OCI-LY1 (cell line): ENCODE data around the gene RETN.

Source experiments
- H2AFZ ChIP-seq: fragments of 200-600 bp; sonication (generic), shearing (Covaris generic); 2 replicates; pipeline ENCODE4 v1.6.0; 2014; ENCODE audit warnings: antibody characterized with exemption, mild to moderate bottlenecking, low read length
- H3F3A ChIP-seq: fragments of 200-600 bp; sonication (generic), shearing (Covaris generic); 2 replicates; pipeline ENCODE4 v1.6.0; 2014; ENCODE audit warnings: mild to moderate bottlenecking, antibody characterized with exemption, low read length, moderate library complexity; ENCODE audit not compliant: insufficient read depth
- H3K27ac ChIP-seq: fragments of 200-600 bp; sonication (generic); 2 replicates; pipeline ENCODE4 v1.5.1; 2014; ENCODE audit warnings: low read length, mixed run types, mild to moderate bottlenecking, low read depth; ENCODE audit not compliant: poor library complexity, severe bottlenecking
- H3K27me3 ChIP-seq: fragments of 200-600 bp; sonication (generic); 2 replicates; pipeline ENCODE4 v1.6.0; 2014; ENCODE audit warnings: antibody characterized with exemption, mild to moderate bottlenecking, low read length, moderate library complexity; ENCODE audit not compliant: insufficient read depth
- H3K36me3 ChIP-seq: fragments of 200-600 bp; sonication (generic); 2 replicates; pipeline ENCODE4 v1.6.1; 2014; ENCODE audit warnings: mild to moderate bottlenecking, antibody characterized with exemption, low read length, moderate library complexity, mixed read lengths; ENCODE audit not compliant: insufficient read depth
- H3K4me1 ChIP-seq: fragments of 200-600 bp; sonication (generic); 2 replicates; pipeline ENCODE4 v1.5.1; 2014; ENCODE audit warnings: mild to moderate bottlenecking, low read length, moderate library complexity; ENCODE audit not compliant: insufficient read depth, severe bottlenecking
- H3K4me2 ChIP-seq: fragments of 200-600 bp; sonication (generic), shearing (Covaris generic); 2 replicates; pipeline ENCODE4 v1.6.1; 2014; ENCODE audit warnings: low read length
- H3K4me3 ChIP-seq: fragments of 200-600 bp; sonication (generic); 2 replicates; pipeline ENCODE4 v1.5.1; 2014; ENCODE audit warnings: low read length, low read depth, mild to moderate bottlenecking, mixed read lengths; ENCODE audit not compliant: poor library complexity, severe bottlenecking
- H3K79me2 ChIP-seq: fragments of 200-600 bp; shearing (Covaris generic); 2 replicates; pipeline ENCODE4 v1.6.1; 2016; ENCODE audit warnings: mixed run types, low read length, mixed read lengths; ENCODE audit not compliant: insufficient read depth
- H3K9ac ChIP-seq: fragments of 200-600 bp; sonication (generic), shearing (Covaris generic); 2 replicates; pipeline ENCODE4 v1.6.1; 2014; ENCODE audit warnings: mild to moderate bottlenecking, low read length, mixed read lengths
- H3K9me2 ChIP-seq: fragments of 200-600 bp; sonication (generic), shearing (Covaris generic); 2 replicates; pipeline ENCODE4 v1.6.1; 2014; ENCODE audit warnings: low read depth, mild to moderate bottlenecking, low read length, mixed read lengths
- H3K9me3 ChIP-seq: fragments of 200-600 bp; shearing (Covaris generic); 2 replicates; pipeline ENCODE4 v1.6.1; 2014; ENCODE audit warnings: low read length, mixed read lengths
- H4K20me1 ChIP-seq: fragments of 200-600 bp; sonication (generic), shearing (Covaris generic); 2 replicates; pipeline ENCODE4 v1.6.0; 2016; ENCODE audit warnings: mild to moderate bottlenecking, low read length; ENCODE audit not compliant: insufficient read depth
- EZH2 ChIP-seq: fragments of 200-600 bp; sonication (generic), shearing (Covaris generic); IDR thresholded peaks from 2 replicates; pipeline ENCODE4 v1.8.0; 2017; ENCODE audit warnings: borderline replicate concordance, mixed run types, mild to moderate bottlenecking, antibody characterized with exemption, low read length, moderate library complexity, mixed read lengths
- TF ChIP-seq, protein P1 (sequence below): fragments of 200-600 bp; sonication (generic), shearing (Covaris generic); IDR thresholded peaks from 2 replicates; pipeline ENCODE4 v1.5.1; 2017; ENCODE audit warnings: mild to moderate bottlenecking, antibody characterized with exemption, low read length, moderate library complexity, mixed read lengths

The RETN gene

DNA sequence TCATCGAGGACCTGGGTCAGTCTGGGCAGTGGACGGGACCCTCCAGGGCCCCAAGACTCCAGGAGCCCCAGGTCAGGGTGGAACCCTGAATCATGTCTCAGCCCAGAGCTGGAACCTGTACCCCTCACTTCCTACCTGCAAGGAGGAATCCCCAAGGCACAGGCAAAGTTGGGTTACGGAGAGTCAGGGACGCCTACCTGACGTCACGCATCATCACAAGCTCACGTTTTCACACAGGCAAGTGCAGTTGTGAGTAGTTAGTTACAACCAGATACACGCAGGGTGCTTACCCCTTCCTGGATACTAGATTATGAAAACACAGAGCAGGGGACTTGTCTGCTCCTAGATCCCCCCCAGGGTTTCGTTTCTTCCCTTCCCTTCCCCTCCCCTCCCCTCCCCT, 1.9 kb downstream of the RETN start:
- H3K27me3 ChIP-seq: peaks cover 8% of the 10 kb centered on the region
- H3K9me2 ChIP-seq: no peaks in the 10 kb centered on the region
- no peak overlapping the region for H2AFZ ChIP-seq
- H3K36me3 ChIP-seq: no peaks in the 10 kb centered on the region
- no peaks in the 10 kb centered on the region for H3F3A ChIP-seq
- no peaks in the 10 kb centered on the region for H4K20me1 ChIP-seq
- H3K4me2 ChIP-seq: peak overlapping the region; percentile 21
- H3K79me2 ChIP-seq: no peaks in the 10 kb centered on the region
- TF ChIP-seq EZH2: no peak
- H3K4me3 ChIP-seq: peak overlapping the region; percentile 42
- H3K4me1 ChIP-seq: peaks cover 8% of the 10 kb centered on the region
- H3K9me3 ChIP-seq: no peaks in the 10 kb centered on the region
- no peak overlapping the region for H3K9ac ChIP-seq
- H3K27ac ChIP-seq: no peak overlapping the region

DNA sequence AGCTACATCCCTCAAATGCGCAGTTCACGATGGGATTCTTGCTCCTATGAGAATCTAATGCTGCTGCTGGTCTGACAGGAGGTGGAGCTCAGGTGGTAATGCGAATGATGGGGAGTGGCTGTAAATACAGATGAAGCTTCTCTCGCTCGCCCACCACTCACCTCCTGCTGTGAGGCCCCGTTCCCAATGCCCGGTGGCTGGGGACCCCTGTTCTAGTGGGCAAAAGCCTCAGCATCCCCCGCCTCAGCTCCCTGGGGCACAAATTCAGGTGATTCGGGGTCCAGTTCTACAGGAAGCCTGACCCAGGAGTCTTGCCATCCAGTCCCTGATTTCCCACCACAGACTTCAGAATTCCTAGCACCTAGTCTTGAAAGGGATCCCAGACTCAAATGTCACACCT, 3.7 kb downstream of the RETN start:
- no peaks in the 10 kb centered on the region for H3K79me2 ChIP-seq
- H3K4me1 ChIP-seq: peaks cover 8% of the 10 kb centered on the region
- no peaks in the 10 kb centered on the region for H4K20me1 ChIP-seq
- H3K9me2 ChIP-seq: no peaks in the 10 kb centered on the region
- no peak overlapping the region for H3K4me3 ChIP-seq
- no peak overlapping the region for H2AFZ ChIP-seq
- no peaks in the 10 kb centered on the region for H3K9me3 ChIP-seq
- peaks cover 8% of the 10 kb centered on the region for H3K27me3 ChIP-seq
- no peak for TF ChIP-seq EZH2
- TF ChIP-seq, protein P1, sequence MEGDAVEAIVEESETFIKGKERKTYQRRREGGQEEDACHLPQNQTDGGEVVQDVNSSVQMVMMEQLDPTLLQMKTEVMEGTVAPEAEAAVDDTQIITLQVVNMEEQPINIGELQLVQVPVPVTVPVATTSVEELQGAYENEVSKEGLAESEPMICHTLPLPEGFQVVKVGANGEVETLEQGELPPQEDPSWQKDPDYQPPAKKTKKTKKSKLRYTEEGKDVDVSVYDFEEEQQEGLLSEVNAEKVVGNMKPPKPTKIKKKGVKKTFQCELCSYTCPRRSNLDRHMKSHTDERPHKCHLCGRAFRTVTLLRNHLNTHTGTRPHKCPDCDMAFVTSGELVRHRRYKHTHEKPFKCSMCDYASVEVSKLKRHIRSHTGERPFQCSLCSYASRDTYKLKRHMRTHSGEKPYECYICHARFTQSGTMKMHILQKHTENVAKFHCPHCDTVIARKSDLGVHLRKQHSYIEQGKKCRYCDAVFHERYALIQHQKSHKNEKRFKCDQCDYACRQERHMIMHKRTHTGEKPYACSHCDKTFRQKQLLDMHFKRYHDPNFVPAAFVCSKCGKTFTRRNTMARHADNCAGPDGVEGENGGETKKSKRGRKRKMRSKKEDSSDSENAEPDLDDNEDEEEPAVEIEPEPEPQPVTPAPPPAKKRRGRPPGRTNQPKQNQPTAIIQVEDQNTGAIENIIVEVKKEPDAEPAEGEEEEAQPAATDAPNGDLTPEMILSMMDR: no peak
- H3K36me3 ChIP-seq: no peaks in the 10 kb centered on the region
- no peak overlapping the region for H3K9ac ChIP-seq
- H3K4me2 ChIP-seq: no peak overlapping the region
- H3F3A ChIP-seq: no peaks in the 10 kb centered on the region
- no peak overlapping the region for H3K27ac ChIP-seq

DNA sequence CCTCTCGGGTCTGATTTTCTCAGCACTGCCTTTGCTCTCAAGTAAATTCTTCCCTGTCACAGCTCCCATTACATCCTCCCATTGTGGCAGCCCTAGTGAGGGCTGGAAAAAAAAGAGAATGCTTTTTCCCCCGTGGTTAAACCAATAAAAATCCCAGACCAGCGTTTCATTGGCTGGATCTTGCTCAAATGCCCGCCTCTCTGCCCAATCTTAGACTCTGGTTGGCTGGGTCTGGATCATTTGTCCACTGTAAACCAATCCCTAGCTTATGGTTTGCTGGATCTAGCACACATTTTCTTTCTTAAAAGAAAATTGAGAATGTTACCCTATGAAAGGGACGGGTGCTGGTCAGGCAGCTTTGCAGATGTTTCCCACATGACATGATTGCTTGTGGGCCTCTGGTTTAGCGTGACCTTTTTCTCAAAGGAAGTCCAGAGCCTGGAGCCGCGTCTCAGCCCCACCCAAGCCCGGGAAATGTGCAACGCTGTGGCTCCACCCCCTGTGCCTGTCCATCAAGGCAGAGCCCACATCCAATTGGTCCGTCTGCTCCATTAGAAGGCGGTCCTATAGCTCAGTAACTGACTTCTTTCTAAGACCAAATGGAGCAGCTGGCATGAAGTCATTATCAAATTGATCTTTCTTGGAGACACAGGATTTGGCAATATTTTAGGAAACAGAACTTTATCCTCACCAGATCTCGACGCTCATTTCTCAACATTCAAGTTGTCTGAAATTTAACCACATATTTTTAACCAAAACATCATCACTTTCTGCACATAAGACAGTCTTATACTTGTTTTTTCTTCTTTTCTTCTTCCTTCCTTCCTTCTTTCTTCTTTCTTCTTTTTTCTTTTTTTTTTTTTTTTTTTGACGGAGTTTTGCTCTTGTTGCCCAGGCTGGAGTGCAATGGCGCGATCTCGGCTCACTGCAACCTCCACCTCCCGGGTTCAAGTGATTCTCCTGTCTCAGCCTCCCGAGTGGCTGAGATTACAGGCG, 5.5 kb downstream of the RETN start:
- Histone ChIP-seq H3K27ac (no peak overlapping the region), H3K79me2 (no peaks in the 10 kb centered on the region), H3K4me1 (peaks cover 12% of the 10 kb centered on the region), H3K9ac (no peak overlapping the region), H3K4me2 (peak overlapping the region; percentile 35), H3K36me3 (no peaks in the 10 kb centered on the region), H2AFZ (no peak overlapping the region), H4K20me1 (no peaks in the 10 kb centered on the region), H3K9me3 (no peaks in the 10 kb centered on the region), H3F3A (no peaks in the 10 kb centered on the region), H3K9me2 (no peaks in the 10 kb centered on the region), H3K27me3 (peaks cover 8% of the 10 kb centered on the region), H3K4me3 (no peak overlapping the region)
- no peak for TF ChIP-seq EZH2
- TF ChIP-seq, protein P1: no peak
